Stimulated activated CD8-positive, alpha-beta memory T cell treated with anti-CD3 and anti-CD28 coated beads, Interleukin-7, amount 100 ng/mL, for 24 hours (primary cell): ENCODE measurements around the gene ASTN1.

Experiments
- DNase-seq: peaks from one replicate; pipeline ENCODE4 v3.0.0-alpha.2; 2020; ENCODE audit warnings: low read depth

The ASTN1 gene

GRCh38 chr1:177033628-177034027 is 130.9 kb downstream of the ASTN1 start:
- DNase-seq = no peak

- no peak for DNase-seq
Measured at GRCh38 chr1:177032434-177032833, 132.1 kb downstream of the ASTN1 start.

GRCh38 chr1:177024623-177025022 is 139.9 kb downstream of the ASTN1 start:
- no peak for DNase-seq

GRCh38 chr1:177023726-177024125 is 140.8 kb downstream of the ASTN1 start:
- DNase-seq = no peak

GRCh38 chr1:177023249-177023648 is 141.3 kb downstream of the ASTN1 start:
- DNase-seq = no peak

- no peak for DNase-seq
Measured at GRCh38 chr1:177021687-177022086, 142.8 kb downstream of the ASTN1 start.

GRCh38 chr1:177020851-177021589 is 143.5 kb downstream of the ASTN1 start:
- no peak for DNase-seq

- no peak for DNase-seq
Measured at GRCh38 chr1:177017287-177017852, 147.1 kb downstream of the ASTN1 start.

GRCh38 chr1:177014325-177014724 is 150.2 kb downstream of the ASTN1 start:
- no peak for DNase-seq

GRCh38 chr1:177012342-177012925 is 152.1 kb downstream of the ASTN1 start:
- no peak for DNase-seq

- DNase-seq = no peak
Measured at GRCh38 chr1:177011508-177011907, 153.0 kb downstream of the ASTN1 start.

- no peak for DNase-seq
Measured at GRCh38 chr1:177010211-177010825, 154.2 kb downstream of the ASTN1 start.

- DNase-seq = no peak
Measured at GRCh38 chr1:177008653-177009052, 155.9 kb downstream of the ASTN1 start.

- no peak for DNase-seq
Measured at GRCh38 chr1:177007437-177008161, 156.9 kb downstream of the ASTN1 start.

- no peak for DNase-seq
Measured at GRCh38 chr1:177002891-177003290, 161.6 kb downstream of the ASTN1 start.

- DNase-seq = no peak
Measured at GRCh38 chr1:177001556-177001955, 163.0 kb downstream of the ASTN1 start.

GRCh38 chr1:176998183-176998795 is 166.2 kb downstream of the ASTN1 start:
- no peak for DNase-seq

GRCh38 chr1:176996456-176997090 is 167.9 kb downstream of the ASTN1 start:
- DNase-seq = no peak

GRCh38 chr1:176994931-176995596 is 169.4 kb downstream of the ASTN1 start:
- no peak for DNase-seq

- DNase-seq = no peak
Measured at GRCh38 chr1:176993587-176993986, 170.9 kb downstream of the ASTN1 start.

- DNase-seq = no peak
Measured at GRCh38 chr1:176989754-176990153, 174.8 kb downstream of the ASTN1 start.
